ENCODE results near the gene DHRS7C.

The DHRS7C gene

GRCh38 chr17:9783050-9783449 lies 8.3 kb downstream of the DHRS7C start:
- TF ChIP-seq, protein P1, sequence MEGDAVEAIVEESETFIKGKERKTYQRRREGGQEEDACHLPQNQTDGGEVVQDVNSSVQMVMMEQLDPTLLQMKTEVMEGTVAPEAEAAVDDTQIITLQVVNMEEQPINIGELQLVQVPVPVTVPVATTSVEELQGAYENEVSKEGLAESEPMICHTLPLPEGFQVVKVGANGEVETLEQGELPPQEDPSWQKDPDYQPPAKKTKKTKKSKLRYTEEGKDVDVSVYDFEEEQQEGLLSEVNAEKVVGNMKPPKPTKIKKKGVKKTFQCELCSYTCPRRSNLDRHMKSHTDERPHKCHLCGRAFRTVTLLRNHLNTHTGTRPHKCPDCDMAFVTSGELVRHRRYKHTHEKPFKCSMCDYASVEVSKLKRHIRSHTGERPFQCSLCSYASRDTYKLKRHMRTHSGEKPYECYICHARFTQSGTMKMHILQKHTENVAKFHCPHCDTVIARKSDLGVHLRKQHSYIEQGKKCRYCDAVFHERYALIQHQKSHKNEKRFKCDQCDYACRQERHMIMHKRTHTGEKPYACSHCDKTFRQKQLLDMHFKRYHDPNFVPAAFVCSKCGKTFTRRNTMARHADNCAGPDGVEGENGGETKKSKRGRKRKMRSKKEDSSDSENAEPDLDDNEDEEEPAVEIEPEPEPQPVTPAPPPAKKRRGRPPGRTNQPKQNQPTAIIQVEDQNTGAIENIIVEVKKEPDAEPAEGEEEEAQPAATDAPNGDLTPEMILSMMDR (IDR thresholded peaks at IDR 0.05; ENCODE audit: insufficient read depth, low read depth, low read length, missing control alignments): no peak
- no peak overlapping the region for H3K4me3 ChIP-seq (ENCODE audit: low read depth, low read length)
- no peak for DNase-seq (ENCODE audit: low read depth)

DNA sequence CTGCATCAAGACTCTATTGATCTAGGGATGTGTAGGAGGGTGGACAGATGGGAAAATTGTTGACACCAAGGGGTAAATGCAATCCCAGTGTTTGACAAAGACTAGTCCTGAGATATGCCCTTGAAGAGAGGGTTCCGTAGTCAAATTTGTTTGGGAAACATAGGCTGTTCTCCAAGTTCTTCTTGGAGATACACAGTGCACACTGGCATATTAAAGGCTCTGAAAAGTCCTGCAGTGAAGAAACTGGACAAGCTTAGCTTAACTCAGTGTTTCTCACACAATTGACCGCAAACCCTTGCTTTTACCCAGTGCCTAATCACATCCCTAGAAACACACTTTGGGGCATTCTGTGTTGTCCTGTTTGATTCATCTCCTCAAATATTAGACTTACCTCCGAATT lies 10.8 kb downstream of the DHRS7C start:
- no peak overlapping the region for H3K4me3 ChIP-seq (ENCODE audit: low read depth, low read length)
- no peak for DNase-seq (ENCODE audit: low read depth)
- TF ChIP-seq, protein P1 (IDR thresholded peaks at IDR 0.05; ENCODE audit: insufficient read depth, low read depth, low read length, missing control alignments): no peak

GRCh38 chr17:9776911-9777310 lies 14.5 kb downstream of the DHRS7C start:
- no peak overlapping the region for H3K4me3 ChIP-seq (ENCODE audit: low read depth, low read length)
- TF ChIP-seq, protein P1 (IDR thresholded peaks at IDR 0.05; ENCODE audit: insufficient read depth, low read depth, low read length, missing control alignments): no peak
- DNase-seq (ENCODE audit: low read depth): no peak

GRCh38 chr17:9772658-9773057 lies 18.7 kb downstream of the DHRS7C start:
- no peak overlapping the region for H3K4me3 ChIP-seq (ENCODE audit: low read depth, low read length)
- no peak for DNase-seq (ENCODE audit: low read depth)
- TF ChIP-seq, protein P1 (IDR thresholded peaks at IDR 0.05; ENCODE audit: insufficient read depth, low read depth, low read length, missing control alignments): no peak

DNA sequence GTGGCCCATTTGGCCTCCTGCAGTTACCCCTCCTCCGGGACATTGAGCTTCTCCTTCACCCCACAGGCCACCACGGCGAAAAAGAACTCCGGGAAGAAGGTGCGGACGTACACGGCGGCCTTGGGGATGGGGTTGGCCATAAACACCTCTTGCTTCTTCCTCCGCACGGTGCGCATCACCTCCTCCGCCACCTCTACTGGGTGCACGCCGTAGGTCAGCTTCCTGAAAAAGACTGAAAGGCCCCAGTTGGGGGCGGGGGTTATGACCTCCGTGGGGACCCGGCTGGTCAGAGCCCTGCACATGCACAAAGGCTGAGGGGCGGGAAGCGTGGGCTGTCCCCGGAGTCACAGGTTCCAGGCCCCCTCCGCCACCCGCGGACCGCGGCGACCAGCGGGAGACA lies 19.9 kb downstream of the DHRS7C start:
- no peak for DNase-seq (ENCODE audit: low read depth)
- TF ChIP-seq, protein P1 (IDR thresholded peaks at IDR 0.05; ENCODE audit: insufficient read depth, low read depth, low read length, missing control alignments): no peak
- no peak overlapping the region for H3K4me3 ChIP-seq (ENCODE audit: low read depth, low read length)

GRCh38 chr17:9769036-9769695 lies 22.2 kb downstream of the DHRS7C start:
- no peak for DNase-seq (ENCODE audit: low read depth)
- H3K4me3 ChIP-seq (ENCODE audit: low read depth, low read length): no peak overlapping the region
- TF ChIP-seq, protein P1 (IDR thresholded peaks at IDR 0.05; ENCODE audit: insufficient read depth, low read depth, low read length, missing control alignments): no peak

DNA sequence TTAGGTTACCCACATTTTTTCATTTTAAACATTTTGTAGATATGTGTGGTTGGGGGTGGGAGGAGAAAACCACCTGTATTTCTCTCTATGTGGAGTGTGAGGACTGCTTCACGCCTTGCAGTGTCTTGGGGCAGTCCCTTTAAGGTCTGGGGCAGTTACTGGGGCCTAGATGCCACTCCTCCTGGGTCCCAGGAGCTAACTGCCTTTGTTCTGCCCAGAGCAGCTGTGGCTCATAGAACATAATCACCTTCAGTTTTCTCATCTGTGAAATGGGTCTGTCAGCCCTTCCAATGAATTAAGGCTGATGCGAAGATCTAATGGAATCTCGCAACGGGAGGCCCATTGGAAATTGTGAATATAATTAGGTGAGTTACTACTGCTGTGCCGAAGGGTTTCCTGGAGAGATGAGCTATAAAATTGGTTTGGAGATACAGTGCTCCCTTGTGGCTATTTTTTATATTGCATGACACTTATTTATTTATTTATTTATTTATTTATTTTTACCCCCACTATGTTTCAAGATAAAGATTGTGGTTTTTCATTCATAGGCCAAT lies 22.9 kb downstream of the DHRS7C start:
- DNase-seq (ENCODE audit: low read depth): peak; percentile 33
- TF ChIP-seq, protein P1 (IDR thresholded peaks at IDR 0.05; ENCODE audit: insufficient read depth, low read depth, low read length, missing control alignments): peak; percentile 30
- no peak overlapping the region for H3K4me3 ChIP-seq (ENCODE audit: low read depth, low read length)

All from GM12865 (cell line).